Stimulated activated CD4-positive, alpha-beta T cell treated with anti-CD3 and anti-CD28 coated beads, Interleukin-15, amount 100 ng/mL, for 24 hours (primary cell): ENCODE data around the gene ALKBH1.
"Not testable (repeated sequence)": the region's sequence is repeated elsewhere in the genome, so short reads cannot be mapped to it uniquely, and the experiment has no call there.

Experiments
- DNase-seq: peaks from one replicate; pipeline ENCODE4 v3.0.0-alpha.2; 2020

The ALKBH1 gene, protein sequence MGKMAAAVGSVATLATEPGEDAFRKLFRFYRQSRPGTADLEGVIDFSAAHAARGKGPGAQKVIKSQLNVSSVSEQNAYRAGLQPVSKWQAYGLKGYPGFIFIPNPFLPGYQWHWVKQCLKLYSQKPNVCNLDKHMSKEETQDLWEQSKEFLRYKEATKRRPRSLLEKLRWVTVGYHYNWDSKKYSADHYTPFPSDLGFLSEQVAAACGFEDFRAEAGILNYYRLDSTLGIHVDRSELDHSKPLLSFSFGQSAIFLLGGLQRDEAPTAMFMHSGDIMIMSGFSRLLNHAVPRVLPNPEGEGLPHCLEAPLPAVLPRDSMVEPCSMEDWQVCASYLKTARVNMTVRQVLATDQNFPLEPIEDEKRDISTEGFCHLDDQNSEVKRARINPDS

DNA sequence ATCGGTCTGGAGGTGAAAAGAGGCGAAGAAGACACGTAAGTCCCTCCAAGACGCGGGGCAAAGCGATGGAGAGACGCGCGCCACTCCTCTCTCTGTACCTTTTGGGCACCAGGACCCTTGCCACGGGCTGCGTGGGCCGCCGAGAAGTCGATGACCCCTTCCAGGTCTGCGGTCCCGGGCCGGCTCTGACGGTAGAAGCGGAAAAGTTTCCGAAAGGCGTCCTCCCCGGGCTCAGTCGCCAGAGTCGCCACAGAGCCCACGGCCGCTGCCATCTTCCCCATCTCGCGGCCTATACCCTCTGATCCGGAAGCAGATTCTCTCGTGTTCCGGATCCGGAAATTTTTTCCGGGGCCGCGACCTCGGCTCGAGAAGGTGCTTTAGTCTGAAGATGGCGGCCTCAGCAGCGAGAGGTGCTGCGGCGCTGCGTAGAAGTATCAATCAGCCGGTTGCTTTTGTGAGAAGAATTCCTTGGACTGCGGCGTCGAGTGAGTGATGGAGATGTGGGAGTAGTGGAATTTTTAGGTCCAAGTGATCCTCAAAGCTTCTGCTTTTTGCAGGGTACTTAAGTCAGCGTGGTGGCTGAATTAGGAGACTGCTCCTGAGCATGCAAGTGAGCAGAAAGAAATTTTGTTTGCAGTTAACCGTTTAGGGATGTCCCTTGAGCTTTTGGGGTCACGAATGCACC lies at the start of gene ALKBH1, which contains the start of gene SLIRP:
Gene ALKBH1 (minus strand): TSS at position 300 of the 685 bp plus-strand sequence. CDS start 19 bp downstream, at position 281.
Gene SLIRP (plus strand): TSS at position 380 of the 685 bp plus-strand sequence. CDS start 9 bp downstream, at position 389.
- peak; percentile 90 for DNase-seq

GRCh38 chr14:77752799-77753516 lies 45.1 kb upstream of the ALKBH1 start:
- no peak for DNase-seq

DNA sequence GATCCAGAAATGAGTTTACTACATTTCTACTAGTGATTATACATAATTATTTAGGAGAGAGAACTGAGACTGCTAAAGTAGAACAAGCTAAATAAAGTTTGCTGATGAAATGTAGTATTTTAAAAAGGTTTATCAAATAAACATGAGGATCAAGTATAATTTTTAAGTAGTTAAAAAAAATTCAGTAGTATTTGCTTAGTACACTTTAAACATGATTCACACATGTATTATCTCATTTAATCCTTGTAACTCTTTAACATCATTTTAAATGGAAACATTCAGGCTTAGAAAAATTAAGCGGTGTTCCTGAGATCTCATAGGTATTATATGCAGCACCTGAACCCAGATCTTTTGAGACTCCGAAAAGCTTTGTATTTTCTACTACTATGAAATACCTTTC lies 44.4 kb upstream of the ALKBH1 start:
- no peak for DNase-seq

DNA sequence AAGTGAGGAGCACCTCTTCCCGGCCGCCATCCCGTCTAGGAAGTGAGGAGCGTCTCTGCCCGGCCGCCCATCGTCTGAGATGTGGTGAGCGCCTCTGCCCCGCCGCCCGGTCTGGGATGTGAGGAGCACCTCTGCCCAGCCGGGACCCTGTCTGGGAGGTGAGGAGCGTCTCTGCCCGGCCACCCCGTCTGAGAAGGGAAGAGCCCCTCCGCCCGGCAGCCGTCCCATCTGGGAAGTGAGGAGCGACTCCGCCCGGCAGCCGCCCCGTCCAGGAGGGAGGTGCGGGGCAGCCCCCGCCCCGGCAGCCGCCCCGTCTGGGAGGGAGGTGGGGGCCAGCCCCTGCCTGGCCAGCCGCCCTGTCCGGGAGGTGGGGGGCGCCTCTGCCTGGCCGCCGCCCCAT lies 39.6 kb upstream of the ALKBH1 start:
- not testable (repeated sequence) for DNase-seq

DNA sequence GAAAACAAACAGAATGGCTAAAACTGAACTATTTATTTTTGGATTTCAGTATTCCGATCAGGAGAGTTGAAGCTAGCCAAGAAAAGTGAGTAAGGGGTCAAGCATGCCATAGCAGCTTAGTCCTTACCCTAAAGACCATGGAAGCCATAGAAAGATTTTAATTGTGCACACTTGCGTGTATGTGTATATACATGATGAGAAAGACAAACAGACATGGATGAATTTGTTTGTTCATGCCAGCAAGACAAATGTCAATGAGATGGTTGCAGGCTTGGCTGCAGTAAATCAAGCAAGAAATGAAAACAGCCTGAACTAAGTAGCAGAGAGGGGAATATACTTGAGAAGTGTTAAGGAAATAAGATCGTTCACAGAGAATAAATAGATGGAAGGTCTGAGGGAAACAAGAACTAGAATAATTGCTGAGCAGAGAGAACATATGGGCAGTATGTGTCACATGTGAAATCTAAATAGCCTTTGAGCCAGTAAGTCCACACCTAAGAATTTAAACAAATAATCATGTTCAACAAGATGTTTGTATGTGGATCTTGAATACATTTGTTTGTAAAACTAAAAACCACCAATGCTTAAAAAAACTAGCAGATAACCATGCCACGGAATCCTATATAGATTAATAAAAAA lies 38.4 kb upstream of the ALKBH1 start:
- DNase-seq: no peak

DNA sequence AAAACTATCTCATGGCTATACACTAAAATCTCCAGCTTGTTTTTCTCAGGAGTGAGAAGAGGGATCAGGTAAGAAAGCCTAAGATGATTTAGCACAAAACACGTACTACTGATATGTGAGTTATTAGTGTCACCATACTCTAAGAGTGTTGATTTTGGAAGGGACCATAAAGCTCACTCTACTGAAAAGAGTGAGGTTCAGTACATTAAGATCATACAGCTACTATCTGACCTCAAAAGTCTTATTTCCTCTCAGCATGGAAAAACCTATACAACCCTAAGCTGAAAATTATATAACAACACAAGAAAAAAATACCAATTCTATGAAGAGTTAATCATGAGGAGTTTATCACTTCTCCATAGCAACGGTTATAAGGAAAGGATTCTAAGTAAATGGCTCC lies 33.6 kb upstream of the ALKBH1 start:
- DNase-seq: no peak

- DNase-seq: peak; percentile 33
Observed at GRCh38 chr14:77738559-77739250, 30.9 kb upstream of the ALKBH1 start.

GRCh38 chr14:77730976-77731497 lies 23.2 kb upstream of the ALKBH1 start:
- DNase-seq: no peak

DNA sequence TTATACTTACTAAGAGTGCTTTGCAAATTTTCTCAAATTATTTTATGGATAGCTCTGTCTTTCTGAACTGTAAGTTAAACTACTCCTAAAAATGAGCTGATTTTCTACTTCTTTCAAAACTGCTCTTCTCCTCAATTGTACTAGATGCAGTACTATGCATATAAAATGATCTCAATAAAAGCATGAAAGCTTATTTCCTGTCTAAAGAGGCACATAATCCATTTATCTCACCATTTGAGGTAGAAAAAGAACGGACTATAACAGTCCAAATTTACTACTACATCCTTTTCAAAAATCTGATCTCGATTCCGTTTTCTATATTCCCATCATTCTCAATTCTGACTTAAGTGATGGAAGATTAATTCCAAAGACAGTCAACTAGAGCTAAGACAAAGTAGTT lies 14.5 kb upstream of the ALKBH1 start:
- no peak for DNase-seq

GRCh38 chr14:77721437-77721836 lies 13.6 kb upstream of the ALKBH1 start:
- DNase-seq: no peak

GRCh38 chr14:77717608-77718305 lies 9.9 kb upstream of the ALKBH1 start:
- DNase-seq: no peak

DNA sequence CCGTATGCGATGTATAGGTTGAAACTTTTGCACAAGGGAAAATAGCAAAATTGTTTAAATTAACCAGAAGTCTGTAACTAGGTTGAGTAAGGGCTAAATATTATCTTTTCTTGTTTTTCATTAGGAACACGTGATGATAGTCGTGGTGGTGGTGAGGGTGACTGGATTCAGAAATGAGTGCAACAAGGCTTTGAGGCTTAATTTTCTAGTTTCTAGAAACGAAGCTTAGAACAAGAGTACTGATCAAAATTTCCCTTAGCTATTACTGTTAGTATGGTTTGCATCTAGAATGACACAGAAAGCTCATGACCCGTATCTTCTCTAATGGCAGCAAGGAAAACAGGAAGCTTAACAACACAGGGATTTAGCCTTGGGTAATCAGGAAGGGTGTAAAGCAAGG lies 7.1 kb upstream of the ALKBH1 start:
- peak; percentile 37 for DNase-seq

DNA sequence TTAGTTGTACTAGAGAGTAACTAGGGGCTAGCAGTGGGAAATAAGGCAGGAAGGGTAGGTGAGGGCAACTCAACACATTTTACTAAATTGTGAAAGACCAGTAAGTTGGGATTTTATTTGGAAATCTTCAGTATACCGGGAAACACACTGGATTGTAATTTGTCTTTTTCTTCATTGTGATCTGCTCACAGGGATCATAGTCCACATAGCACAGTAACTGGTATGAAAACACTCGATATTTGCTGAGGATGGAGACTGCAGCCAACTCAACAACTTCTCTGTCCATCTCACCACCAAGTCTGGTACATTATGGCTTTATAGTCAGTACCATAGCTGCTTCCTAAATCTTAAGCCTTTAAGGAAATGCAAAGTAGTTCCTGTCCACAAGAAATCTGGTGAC lies 2.5 kb upstream of the ALKBH1 start:
- DNase-seq: no peak

DNA sequence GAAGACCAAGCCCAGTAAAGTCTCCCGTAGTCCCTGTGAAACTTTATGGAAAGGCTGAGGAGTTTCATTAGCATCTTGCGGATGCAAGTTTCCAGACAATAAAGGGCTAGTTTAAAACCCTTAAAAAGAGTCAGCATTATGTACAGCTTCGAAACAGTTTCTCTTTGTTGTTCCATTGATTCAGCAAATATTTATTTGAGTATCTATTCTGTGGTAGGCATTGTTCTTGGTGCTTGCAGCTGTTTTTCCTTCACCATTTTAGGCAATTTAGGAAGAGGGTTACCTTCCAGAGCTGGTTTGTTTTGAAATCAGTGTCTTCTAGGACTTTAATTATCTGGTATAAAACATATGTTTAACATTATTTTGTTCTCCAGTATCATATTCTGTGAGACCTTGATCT lies 1.6 kb upstream of the ALKBH1 start:
- DNase-seq: no peak

GRCh38 chr14:77708749-77709148 lies 926 bp upstream of the ALKBH1 start:
- DNase-seq: no peak

- no peak for DNase-seq
Observed at GRCh38 chr14:77707355-77707723, 484 bp downstream of the ALKBH1 start.

GRCh38 chr14:77691259-77691658 lies 16.6 kb downstream of the ALKBH1 start:
- no peak for DNase-seq

DNA sequence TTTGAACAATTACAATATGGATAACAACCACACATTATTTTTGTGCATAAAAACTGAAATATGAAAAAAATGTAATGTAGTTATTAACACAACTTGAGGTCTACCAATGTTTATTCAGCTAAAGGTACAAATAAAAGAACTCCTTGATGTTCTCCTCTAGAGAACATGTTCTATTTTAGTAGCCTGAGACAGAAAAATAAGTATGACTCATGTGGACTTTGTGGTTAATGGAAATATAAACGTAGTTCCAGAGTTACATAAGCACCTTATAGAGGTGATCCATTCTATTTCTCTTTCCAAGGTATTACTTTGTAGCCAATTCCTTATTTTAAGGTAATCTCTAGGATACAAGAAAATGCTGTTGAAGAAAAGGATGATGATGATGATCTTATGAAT lies 25.7 kb downstream of the ALKBH1 start:
- no peak for DNase-seq

DNA sequence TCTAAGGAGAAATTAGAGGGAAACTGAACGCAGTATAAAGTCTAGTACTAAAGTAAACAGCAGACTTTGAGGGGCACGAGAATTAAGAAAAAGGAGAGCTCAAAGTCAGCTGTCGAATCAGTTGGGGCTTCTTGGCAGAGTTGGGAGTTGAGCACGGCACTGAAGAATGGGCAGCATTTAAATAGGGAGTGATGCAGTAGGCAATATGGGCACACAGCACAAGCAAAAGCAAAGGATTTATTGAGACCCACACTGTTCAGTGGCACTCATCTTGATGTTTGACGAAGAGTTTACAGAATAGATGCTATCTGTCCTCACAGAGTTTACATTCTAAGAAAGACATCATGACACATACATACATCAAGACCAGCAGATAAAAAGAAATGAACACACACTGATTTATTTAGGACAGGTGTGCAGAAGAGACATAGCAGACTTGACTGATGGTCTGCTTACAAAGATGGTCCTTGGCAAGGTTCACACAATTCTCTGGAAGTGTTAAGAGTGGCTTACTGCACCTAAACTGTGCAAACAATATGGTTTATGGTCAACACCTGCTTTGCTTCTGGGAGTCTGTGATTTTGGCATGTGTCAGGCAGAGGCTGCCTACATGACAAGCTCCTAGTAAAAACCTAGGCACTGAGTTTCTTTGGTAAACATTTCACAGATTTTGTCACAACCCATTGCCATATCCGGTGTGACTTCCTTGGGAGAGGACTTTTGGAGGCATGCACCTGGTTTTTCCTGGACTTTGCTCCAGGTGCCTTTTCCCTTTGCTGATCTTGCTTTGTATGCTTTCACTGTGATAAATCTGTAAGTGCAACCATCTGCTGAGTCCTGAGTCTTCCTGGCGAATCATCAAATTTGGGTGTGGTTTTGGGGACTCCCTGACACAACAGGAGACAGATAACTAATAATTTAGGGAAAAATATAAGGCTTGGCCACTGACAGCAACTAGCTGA lies 26.3 kb downstream of the ALKBH1 start:
- no peak for DNase-seq

DNA sequence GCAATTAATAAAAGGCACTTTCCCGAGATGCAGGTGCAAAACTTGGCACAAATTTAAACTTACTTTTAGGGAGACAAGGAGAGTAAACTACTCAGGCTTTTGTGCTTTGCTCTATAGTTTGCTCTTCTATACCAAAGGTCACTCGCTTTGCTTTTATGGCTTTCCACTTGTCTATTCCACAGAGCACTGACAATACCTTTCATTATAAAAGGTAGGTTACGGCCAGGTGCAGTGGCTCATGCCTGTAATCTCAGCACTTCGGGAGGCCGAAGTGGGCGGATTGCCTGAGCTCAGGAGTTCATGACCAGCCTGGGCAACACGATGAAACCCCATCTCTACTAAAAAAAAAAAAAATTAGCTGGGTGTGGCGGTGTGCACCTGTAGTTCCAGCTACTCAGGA lies 32.9 kb downstream of the ALKBH1 start:
- no peak for DNase-seq
